Activated T-helper 17 cell treated with anti-CD3 and anti-CD28 coated beads, Interleukin-2, amount 50 U/mL, for 72 hours (primary cell): ENCODE results near the gene WT1. TPM values are rescaled to one million over a fixed set of nuclear protein-coding genes. Genes with fewer than 3 reads are reported as not detected.
A peak's percentile ranks its signal among the peaks of the same experiment; 100 is the strongest.

ENCODE experiments used
- ATAC-seq: fragments of 150-1000 bp; cut with Tn5 transposase; replicated peaks from 2 replicates; pipeline ENCODE4 v1.10.0; 2021; ENCODE audit warnings: mild to moderate bottlenecking, moderate library complexity
- H3K27ac Mint-ChIP-seq: one replicate; pipeline ENCODE4 v1.8.0; 2022; ENCODE audit warnings: mixed read lengths
- H3K27me3 Mint-ChIP-seq: one replicate; pipeline ENCODE4 v1.8.0; 2022; ENCODE audit warnings: mixed read lengths
- H3K36me3 Mint-ChIP-seq: one replicate; pipeline ENCODE4 v1.8.0; 2022; ENCODE audit warnings: low read depth, mild to moderate bottlenecking, mixed read lengths
- H3K4me1 Mint-ChIP-seq: one replicate; pipeline ENCODE4 v1.8.0; 2022; ENCODE audit warnings: mixed read lengths
- H3K4me3 Mint-ChIP-seq: one replicate; pipeline ENCODE4 v1.8.0; 2022; ENCODE audit warnings: mild to moderate bottlenecking, mixed read lengths
- H3K9me3 Mint-ChIP-seq: one replicate; pipeline ENCODE4 v1.8.0; 2022; ENCODE audit warnings: mixed read lengths
- total RNA-seq, 2 donors: library from RNA; stranded (reverse); gene quantifications; one replicate each; pipeline ENCODE4 v1.2.3, GENCODE V29; 2022

Gene WT1
- total RNA-seq, 2 donors from 2014 or later, result not detected

DNA sequence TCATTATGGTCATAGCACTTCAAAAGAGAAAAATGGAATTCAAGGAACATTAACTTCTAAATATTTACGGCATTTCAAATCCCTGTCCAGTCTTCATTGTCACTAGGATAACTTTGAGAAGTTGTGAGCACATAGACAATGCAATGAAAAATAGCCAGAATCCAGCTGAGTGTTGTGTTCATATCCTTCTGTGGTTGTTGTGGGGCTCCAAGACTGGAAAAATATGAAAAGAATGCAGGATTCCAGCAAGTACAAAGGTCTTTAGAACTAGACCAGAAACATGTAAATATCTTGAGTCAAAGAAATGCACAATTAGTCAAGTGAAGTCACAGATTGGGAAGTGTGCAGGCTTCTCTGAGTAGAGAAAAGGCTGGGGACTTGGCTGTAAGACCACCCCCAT, 68.7 kb downstream of the WT1 start:
- Mint-ChIP-seq H3K4me3 (no peak overlapping the region), H3K4me1 (no peaks in the 10 kb centered on the region), H3K36me3 (no peaks in the 10 kb centered on the region), H3K27me3 (peaks cover 15% of the 10 kb centered on the region), H3K9me3 (peaks cover 9% of the 10 kb centered on the region), H3K27ac (no peak overlapping the region)
- ATAC-seq, result no peak

DNA sequence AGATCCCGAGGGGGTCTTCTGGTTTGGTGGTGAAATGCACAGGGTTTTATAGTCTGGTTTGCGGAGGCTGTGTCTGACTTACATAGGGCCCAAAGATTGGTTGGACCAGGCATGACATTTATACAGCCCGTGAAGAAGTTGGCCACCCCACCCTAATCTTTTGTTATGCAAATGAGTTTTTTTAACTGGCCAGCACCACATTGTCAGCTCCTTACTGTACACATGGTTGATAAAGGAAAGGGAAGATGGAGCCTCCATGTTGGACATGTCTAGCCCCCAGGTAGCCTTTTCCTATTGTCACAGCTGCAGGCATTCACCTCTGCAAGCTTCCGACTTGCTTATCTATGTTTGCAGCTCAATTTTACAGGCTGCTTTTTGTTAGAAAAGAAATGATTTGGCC, 70.1 kb downstream of the WT1 start:
- H3K9me3 Mint-ChIP-seq, result peaks cover 9% of the 10 kb centered on the region
- no peaks in the 10 kb centered on the region for H3K4me1 Mint-ChIP-seq
- H3K4me3 Mint-ChIP-seq, result no peak overlapping the region
- no peak for ATAC-seq
- H3K27ac Mint-ChIP-seq, result no peak overlapping the region
- H3K27me3 Mint-ChIP-seq, result peaks cover 18% of the 10 kb centered on the region
- no peaks in the 10 kb centered on the region for H3K36me3 Mint-ChIP-seq

DNA sequence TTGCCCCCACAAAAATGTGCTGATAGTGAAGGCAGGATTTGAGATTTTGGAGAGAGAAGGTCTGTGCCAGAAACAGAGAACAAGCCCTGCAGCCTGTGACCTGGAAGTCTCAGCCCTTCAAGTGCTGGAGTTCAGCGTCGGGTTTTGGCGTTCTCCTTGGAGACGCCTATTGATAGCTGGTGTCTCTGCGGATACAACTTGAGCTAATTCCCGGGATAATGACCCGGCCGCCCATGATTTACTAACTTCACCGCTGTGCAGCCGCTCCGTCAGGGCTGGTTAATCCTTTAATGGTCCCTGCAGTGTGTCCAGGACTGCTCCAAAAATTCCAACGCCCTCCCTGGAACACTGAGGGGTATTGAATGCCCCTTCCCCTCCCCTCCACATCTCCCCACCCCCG, 76.6 kb downstream of the WT1 start:
- Mint-ChIP-seq H3K4me3 (no peak overlapping the region), H3K27me3 (peaks cover 23% of the 10 kb centered on the region), H3K36me3 (no peaks in the 10 kb centered on the region), H3K9me3 (no peaks in the 10 kb centered on the region), H3K27ac (no peak overlapping the region), H3K4me1 (no peaks in the 10 kb centered on the region)
- ATAC-seq, result no peak

DNA sequence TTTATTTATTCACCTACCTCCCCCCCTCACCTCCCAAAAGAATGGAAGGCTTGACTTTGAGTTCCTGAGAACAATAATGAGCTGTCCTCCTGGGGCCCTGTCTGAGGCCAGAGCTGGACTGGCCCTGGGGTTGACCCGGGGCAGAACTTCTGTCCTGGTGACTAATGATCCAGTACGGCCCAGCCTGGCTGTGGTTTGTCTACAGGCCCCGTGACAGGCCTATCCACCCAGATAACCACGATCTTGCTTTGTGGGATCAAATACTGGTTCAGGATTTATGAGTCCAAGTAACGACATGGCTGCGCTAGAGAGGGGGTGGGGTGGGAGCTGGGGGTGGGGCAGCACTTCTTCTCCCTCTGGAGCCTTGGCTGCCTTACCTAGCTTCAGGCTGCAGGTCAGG, 81.5 kb downstream of the WT1 start:
- Mint-ChIP-seq H3K36me3 (no peaks in the 10 kb centered on the region), H3K4me3 (no peak overlapping the region), H3K4me1 (no peaks in the 10 kb centered on the region), H3K27me3 (peaks cover 4% of the 10 kb centered on the region), H3K27ac (no peak overlapping the region), H3K9me3 (no peaks in the 10 kb centered on the region)
- no peak for ATAC-seq

DNA sequence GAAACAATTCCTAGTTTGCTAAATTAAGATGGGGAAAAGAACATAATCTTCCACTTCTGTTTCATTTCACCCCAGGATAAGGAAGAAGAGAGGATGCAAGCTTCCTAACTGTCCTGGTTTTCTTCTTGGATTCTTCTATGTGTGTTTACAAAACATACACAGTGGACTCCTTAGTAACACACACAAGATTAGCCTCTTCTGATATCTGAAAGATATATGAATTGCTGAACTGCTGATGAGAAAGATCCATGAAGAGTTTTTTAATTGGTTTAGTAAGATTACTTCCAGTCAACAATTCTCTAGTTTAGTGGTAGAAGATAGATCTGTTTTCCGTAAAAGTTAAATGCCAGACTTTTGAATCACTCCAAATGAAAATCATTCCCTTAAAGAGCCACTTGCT, 86.8 kb downstream of the WT1 start:
- ATAC-seq, result no peak
- Mint-ChIP-seq H3K4me1 (peaks cover 4% of the 10 kb centered on the region), H3K4me3 (no peak overlapping the region), H3K27ac (no peak overlapping the region), H3K36me3 (no peaks in the 10 kb centered on the region), H3K27me3 (peaks cover 22% of the 10 kb centered on the region), H3K9me3 (no peaks in the 10 kb centered on the region)

DNA sequence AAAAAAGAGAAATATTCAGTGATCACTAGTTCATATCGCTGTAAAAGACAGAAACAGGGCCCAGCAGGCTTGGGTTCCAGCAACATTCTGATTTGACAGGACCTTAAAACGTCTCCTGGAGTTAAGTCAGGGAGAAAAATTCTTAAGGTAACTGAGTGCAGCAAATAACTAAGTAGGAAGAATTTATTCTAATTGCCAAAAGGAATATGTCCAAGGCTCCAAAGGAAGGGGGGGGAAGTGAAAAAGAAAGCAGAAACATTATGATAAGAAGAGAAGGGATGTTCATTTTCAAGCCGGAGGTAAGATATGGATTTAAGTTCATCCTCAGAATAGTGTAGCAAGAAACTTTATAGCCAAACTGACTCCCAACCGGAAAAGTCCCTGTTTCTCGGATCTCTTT, 90.4 kb downstream of the WT1 start:
- Mint-ChIP-seq H3K27me3 (peaks cover 18% of the 10 kb centered on the region), H3K9me3 (no peaks in the 10 kb centered on the region), H3K4me1 (peaks cover 6% of the 10 kb centered on the region), H3K27ac (no peak overlapping the region), H3K36me3 (no peaks in the 10 kb centered on the region), H3K4me3 (no peak overlapping the region)
- no peak for ATAC-seq

DNA sequence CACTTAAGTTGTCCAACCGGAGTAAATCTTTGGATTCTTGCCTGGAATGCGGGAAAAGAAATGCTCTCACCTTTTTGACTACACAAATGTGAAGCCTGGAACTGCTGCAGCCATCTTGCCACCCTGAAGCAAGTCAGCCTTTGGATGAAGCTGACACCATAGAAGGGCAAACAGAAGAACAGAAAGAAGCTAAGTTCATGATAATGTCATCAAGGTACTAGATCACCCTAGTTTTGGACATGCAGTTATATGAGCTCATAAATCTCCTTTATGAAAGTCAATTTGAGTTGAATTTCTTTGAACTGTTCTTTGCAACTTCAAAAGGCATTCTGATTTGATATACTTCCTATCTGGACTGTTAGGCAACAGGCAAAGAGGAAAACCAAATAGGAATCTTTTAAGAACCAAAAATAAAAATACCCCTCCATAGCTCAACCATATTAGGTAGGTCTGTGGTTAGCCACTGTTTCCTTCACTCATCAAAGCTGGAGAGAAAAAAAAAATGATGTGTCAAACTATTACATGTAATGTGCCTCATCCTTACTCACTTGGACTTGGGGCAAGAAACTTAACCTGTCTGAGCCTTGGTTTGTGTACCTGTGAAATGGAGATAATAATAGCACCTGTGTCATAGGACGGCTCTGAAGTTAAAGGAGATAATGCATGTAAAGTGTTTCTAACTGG, 91.9 kb downstream of the WT1 start:
- ATAC-seq, result peak; percentile 93
- Mint-ChIP-seq H3K4me3 (no peak overlapping the region), H3K4me1 (peaks cover 6% of the 10 kb centered on the region), H3K27ac (no peak overlapping the region), H3K27me3 (peaks cover 16% of the 10 kb centered on the region), H3K9me3 (no peaks in the 10 kb centered on the region), H3K36me3 (no peaks in the 10 kb centered on the region)

DNA sequence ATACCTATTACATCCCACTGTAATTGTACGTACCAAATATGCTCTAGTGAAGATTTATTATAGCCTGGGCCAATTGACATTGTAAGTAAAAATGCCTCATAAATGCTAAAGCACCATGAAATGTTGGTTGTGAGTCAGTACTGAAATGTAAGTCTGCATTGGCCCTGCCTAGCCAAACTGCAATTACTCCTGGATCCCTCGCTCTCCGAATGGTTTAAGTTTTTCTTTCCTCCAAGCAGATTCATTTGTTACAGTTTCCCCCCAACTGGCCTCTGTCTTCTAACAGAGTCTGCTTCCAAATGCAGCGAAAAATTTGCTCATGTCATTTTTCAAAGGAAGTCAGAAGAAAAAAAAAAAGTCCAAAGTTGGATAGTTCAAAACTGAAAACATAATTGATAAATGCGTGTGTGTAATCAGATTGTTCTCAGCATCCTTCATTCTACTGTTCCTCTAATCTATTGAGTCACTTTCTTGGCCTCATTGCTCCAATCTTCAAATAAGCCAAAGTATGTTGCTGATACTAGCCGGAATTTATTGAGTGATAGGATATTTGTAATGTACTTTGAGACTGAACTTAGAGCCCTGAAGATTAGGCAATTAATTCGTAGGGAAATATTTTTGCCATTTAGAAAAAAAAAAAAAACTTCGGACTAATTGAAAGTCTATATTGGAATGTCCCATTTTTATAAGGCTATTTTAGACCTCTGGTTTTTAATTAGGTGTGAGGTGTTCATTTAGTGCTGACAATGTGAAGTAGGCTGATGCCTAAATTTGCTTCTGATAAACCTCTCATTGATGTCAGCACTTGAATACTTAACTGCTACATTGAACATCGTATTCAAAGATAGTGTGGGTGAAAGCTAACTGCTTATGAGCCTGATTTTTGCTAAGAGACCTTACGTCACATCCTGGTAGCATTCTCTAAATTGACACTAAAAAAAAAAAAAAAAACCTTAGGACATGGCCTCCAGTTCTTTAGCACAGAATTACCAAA, 93.4 kb downstream of the WT1 start:
- H3K27ac Mint-ChIP-seq, result no peak overlapping the region
- no peaks in the 10 kb centered on the region for H3K9me3 Mint-ChIP-seq
- ATAC-seq, result no peak
- H3K27me3 Mint-ChIP-seq, result peaks cover 19% of the 10 kb centered on the region
- H3K36me3 Mint-ChIP-seq, result no peaks in the 10 kb centered on the region
- H3K4me1 Mint-ChIP-seq, result peaks cover 6% of the 10 kb centered on the region
- no peak overlapping the region for H3K4me3 Mint-ChIP-seq

DNA sequence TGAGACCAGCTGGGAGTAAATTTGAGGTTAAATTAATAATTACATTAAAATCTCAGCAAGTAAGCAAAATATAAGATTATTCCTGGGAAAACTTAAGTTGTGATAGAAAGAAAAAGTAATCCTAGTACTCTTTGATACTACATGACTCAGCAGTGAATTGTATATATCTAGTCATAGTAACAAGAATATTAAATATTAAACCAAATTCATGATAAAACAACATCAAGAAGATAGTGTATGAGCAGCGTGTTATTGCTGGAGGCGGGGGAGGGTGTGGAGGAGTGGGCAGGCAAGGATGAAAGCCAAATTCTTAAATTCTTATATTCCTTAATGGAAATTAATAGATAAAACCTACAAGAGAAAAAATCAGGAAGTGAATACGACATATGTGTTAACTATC, 95.2 kb downstream of the WT1 start:
- no peaks in the 10 kb centered on the region for H3K9me3 Mint-ChIP-seq
- H3K27me3 Mint-ChIP-seq, result peaks cover 19% of the 10 kb centered on the region
- H3K36me3 Mint-ChIP-seq, result no peaks in the 10 kb centered on the region
- no peak overlapping the region for H3K4me3 Mint-ChIP-seq
- peaks cover 6% of the 10 kb centered on the region for H3K4me1 Mint-ChIP-seq
- ATAC-seq, result no peak
- no peak overlapping the region for H3K27ac Mint-ChIP-seq

Other genes with a start within 250 kb of the WT1 start
- 100 to 1,000 TPM; 250 to 349 TPM for gene EIF3M, start 148.3 kb upstream of the WT1 start, total RNA-seq